Left lung (tissue), 10 donors: Measurements from ENCODE around the gene MYPN. TPM values are rescaled to one million over a fixed set of nuclear protein-coding genes. Genes with fewer than 3 reads are reported as not detected.

Source experiments
- ATAC-seq: fragments of 200-7000 bp; cut with Tn5 transposase; one replicate; pipeline ENCODE4 v1.9.1; 2020; ENCODE audit warnings: moderate library complexity
- DNase-seq, 4 donors: peaks; one replicate each; pipeline ENCODE4 v3.0.0-alpha.2; 2013 to 2020
- H3K27ac ChIP-seq, 2 donors: fragments of 200-600 bp; sonication (generic) in 1 of 2; one replicate each; pipeline versions ENCODE4 v1.5.0 to v1.8.0; 2020 to 2021
- H3K27me3 ChIP-seq, 2 donors: fragments of 200-600 bp; sonication (generic) in 1 of 2; one replicate each; pipeline versions ENCODE4 v1.5.0 to v1.8.0; 2020 to 2021
- H3K36me3 ChIP-seq, 2 donors: fragments of 200-600 bp; sonication (generic) in 1 of 2; one replicate each; pipeline versions ENCODE4 v1.5.0 to v1.8.0; 2020 to 2021
- H3K4me1 ChIP-seq, 2 donors: fragments of 200-600 bp; one replicate each; pipeline ENCODE4 v1.8.0; 2021
- H3K4me3 ChIP-seq, 2 donors: fragments of 200-600 bp; sonication (generic) in 1 of 2; one replicate each; pipeline versions ENCODE4 v1.5.0 to v1.8.0; 2020 to 2021; ENCODE audit warnings: mild to moderate bottlenecking in 1 of 2
- H3K9me3 ChIP-seq, 2 donors: fragments of 200-600 bp; sonication (generic) in 1 of 2; one replicate each; pipeline versions ENCODE4 v1.5.0 to v1.8.0; 2020 to 2021
- intact Hi-C, 2 donors: fragments of 100-400 bp; cut with DNase I; formaldehyde crosslinking; loops; one replicate each; pipeline versions ENCODE4 v1.11.2 to v1.14.2; 2022
- polyA plus RNA-seq, 6 donors: library from polyadenylated mRNA; unstranded; fragments of 120-200 nt; gene quantifications; one replicate each; pipeline ENCODE4 v1.2.1, GENCODE V29; 2013; ENCODE audit not compliant: insufficient read length in 6 of 6
- total RNA-seq, 2 donors: library from RNA; stranded (reverse); fragmentation: NEBNext Ultra II Directional; extraction: Animal tissue kit (Norgen Biotek cat#: 25700); gene quantifications; one replicate each; pipeline ENCODE4 v1.2.1, GENCODE V29; 2021
- TF ChIP-seq, protein P1 (sequence below), 2 donors: fragments of 200-600 bp; sonication (generic) in 1 of 2; IDR thresholded peaks; one replicate each; pipeline versions ENCODE4 v1.5.0 to v1.8.0; 2021; ENCODE audit warnings: antibody characterized with exemption in 2 of 2
- donor health status: DM: no; HTN: yes; CAD: no.
- donor health status: DM: no; HTN: no; CAD: no.

Gene MYPN
- total and polyA plus RNA-seq, 8 donors: 0.03 to 0.13 (median 0.04) TPM; not detected in 3

DNA sequence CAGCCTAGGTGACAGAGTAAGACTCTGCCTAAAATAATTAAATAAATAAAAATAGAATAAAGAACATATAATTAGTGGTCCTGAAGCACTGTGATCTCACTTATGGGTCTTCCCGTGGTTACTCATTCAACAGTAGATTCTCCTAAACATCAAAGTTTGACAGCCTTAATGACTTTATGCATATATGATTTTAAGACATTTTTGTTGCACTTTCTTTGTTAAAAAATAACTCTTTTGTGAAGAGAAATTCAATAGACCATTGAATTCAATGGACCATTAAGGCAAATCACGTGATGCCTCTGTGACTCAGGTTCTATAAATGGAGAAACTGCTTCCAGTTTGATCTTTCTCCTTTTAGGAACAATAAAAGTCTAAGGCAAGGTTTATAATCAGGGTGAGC, 63.0 kb downstream of the MYPN start:
- no peak for DNase-seq

DNA sequence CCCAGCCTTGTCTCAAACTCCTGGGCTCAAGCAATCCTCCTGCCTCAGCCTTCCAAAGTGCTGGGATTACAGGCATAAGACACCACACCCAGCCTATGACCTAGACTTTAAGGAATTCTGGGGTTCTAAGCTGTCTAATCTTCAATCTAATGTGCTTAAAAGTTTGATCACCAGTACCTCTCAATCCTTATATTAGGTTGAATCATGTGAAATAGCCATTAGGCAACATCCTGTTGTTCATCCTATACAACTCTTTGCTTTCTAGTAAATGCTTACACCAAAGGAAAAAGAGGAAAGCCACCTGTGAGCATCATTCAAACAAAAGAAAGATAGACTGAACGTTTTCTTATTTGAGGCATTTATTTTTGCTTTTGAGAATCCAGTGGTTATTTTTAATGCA, 66.7 kb downstream of the MYPN start:
- DNase-seq (no peak), ATAC-seq (no peak)
- no peaks in the 10 kb centered on the region for H3K4me1 ChIP-seq

More for the DNA sequence above, 63.0 kb downstream of the MYPN start:
- no peak for ATAC-seq
- no peaks in the 10 kb centered on the region for H3K9me3 ChIP-seq
- no peaks in the 10 kb centered on the region for H3K27me3 ChIP-seq
- H3K4me1 ChIP-seq: no peaks in the 10 kb centered on the region
- H3K4me3 ChIP-seq: no peak overlapping the region
- no peaks in the 10 kb centered on the region for H3K36me3 ChIP-seq
- TF ChIP-seq, protein P1, sequence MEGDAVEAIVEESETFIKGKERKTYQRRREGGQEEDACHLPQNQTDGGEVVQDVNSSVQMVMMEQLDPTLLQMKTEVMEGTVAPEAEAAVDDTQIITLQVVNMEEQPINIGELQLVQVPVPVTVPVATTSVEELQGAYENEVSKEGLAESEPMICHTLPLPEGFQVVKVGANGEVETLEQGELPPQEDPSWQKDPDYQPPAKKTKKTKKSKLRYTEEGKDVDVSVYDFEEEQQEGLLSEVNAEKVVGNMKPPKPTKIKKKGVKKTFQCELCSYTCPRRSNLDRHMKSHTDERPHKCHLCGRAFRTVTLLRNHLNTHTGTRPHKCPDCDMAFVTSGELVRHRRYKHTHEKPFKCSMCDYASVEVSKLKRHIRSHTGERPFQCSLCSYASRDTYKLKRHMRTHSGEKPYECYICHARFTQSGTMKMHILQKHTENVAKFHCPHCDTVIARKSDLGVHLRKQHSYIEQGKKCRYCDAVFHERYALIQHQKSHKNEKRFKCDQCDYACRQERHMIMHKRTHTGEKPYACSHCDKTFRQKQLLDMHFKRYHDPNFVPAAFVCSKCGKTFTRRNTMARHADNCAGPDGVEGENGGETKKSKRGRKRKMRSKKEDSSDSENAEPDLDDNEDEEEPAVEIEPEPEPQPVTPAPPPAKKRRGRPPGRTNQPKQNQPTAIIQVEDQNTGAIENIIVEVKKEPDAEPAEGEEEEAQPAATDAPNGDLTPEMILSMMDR (IDR thresholded peaks at IDR 0.05): no peak
- no peak overlapping the region for H3K27ac ChIP-seq
- intact Hi-C loops: no loop called here

DNA sequence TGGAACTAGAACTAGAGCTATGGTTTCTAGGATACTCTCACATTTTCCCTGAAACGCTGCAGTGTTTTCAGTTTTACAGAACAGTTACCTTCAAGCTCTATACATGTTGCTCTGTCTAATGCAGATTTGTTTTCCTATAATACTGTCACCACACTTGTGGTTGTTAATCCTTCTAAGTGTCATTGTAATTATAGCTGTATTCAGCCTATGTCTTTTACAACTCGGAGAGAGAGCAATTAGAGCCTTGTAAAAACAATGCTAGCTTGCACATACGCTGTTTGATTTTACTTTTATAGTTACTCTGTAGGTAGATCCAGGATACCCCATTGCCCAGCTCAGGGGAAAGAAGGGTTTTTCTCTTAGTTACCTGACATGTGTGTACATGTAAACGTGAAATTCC, 67.5 kb downstream of the MYPN start:
- DNase-seq (no peak), ATAC-seq (no peak)
- TF ChIP-seq, protein P1 (IDR thresholded peaks at IDR 0.05): no peak
- Histone ChIP-seq H3K4me3 (no peak overlapping the region), H3K4me1 (no peaks in the 10 kb centered on the region), H3K27ac (no peak overlapping the region), H3K9me3 (no peaks in the 10 kb centered on the region), H3K36me3 (no peaks in the 10 kb centered on the region), H3K27me3 (no peaks in the 10 kb centered on the region)
- intact Hi-C loops: no loop called here

More for the DNA sequence above, 66.7 kb downstream of the MYPN start:
- Histone ChIP-seq H3K9me3 (no peaks in the 10 kb centered on the region), H3K4me3 (no peak overlapping the region), H3K27ac (no peak overlapping the region), H3K36me3 (no peaks in the 10 kb centered on the region), H3K27me3 (no peaks in the 10 kb centered on the region)
- TF ChIP-seq, protein P1 (IDR thresholded peaks at IDR 0.05): no peak
- intact Hi-C loops: no loop called here

DNA sequence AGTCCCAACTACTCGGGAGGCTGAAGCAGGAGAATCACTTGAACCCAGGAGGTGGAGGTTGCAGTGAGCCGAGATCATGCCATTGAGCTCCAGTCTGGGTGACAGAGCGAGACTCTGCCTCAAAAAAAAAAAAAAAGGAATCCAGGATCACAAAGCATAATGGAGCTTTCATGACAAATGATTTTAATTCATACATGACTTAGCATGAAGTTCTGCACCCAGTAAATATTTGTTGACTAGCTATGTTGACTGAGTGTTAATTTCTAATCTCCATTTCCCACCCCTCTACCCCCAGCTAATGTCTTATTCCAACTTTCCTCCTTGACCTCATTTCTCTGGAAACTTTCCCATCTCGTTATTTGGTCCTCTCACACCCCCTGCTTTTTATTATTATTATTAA, 69.3 kb downstream of the MYPN start:
- TF ChIP-seq, protein P1 (IDR thresholded peaks at IDR 0.05): no peak
- no peaks in the 10 kb centered on the region for H3K36me3 ChIP-seq
- ATAC-seq (no peak), DNase-seq (no peak)
- H3K9me3 ChIP-seq: no peaks in the 10 kb centered on the region
- no peak overlapping the region for H3K27ac ChIP-seq
- no peak overlapping the region for H3K4me3 ChIP-seq
- no peaks in the 10 kb centered on the region for H3K27me3 ChIP-seq
- intact Hi-C loops: no loop called here
- no peaks in the 10 kb centered on the region for H3K4me1 ChIP-seq

DNA sequence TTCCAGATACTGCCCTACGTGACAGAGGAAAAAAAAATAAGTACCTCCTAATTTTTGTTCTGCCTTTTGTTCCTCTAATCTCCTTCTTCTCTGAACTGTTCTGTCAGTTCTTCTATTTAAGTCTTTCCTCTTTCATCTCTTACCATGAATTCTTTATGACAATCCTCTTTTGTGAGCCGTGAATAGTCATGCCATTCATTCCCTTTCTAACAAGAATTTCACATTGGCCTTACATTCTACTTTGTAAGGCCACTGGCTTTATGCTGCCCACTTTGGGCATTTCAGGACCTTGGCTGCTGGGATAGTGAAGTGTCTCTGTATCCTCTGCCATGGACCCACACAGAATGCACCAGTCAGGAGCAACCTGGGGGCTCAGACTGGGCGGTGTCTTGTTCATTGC, 69.7 kb downstream of the MYPN start:
- ATAC-seq (no peak), DNase-seq (no peak)
- Histone ChIP-seq H3K4me1 (no peaks in the 10 kb centered on the region), H3K27me3 (no peaks in the 10 kb centered on the region), H3K4me3 (no peak overlapping the region), H3K36me3 (no peaks in the 10 kb centered on the region), H3K27ac (no peak overlapping the region), H3K9me3 (no peaks in the 10 kb centered on the region)
- TF ChIP-seq, protein P1 (IDR thresholded peaks at IDR 0.05): no peak
- intact Hi-C loops: no loop called here
